BJ (cell line): ENCODE measurements around the gene ARCN1. TPM values are rescaled to one million over a fixed set of nuclear protein-coding genes. Genes with fewer than 3 reads are reported as not detected.

Experiments used
- CTCF ChIA-PET: fragments of 350-600 bp; formaldehyde crosslinking; extraction: SDS; loops from one replicate; lab custom pipeline; 2021; ENCODE audit warnings: antibody characterized with exemption, inconsistent platforms; lab: Yijun Ruan, JAX
- POLR2A ChIA-PET: fragments of 300-600 bp; sonication (Branson Sonifier 250); formaldehyde crosslinking; extraction: SDS; loops from one replicate; lab custom pipeline; 2021; ENCODE audit warnings: antibody characterized with exemption; lab: Charles Lee
- DNase-seq: peaks from one replicate; pipeline ENCODE4 v3.0.0-alpha.2; 2011; ENCODE audit warnings: low read depth
- H3K27me3 ChIP-seq: 2 replicates; pipeline ENCODE4 v1.6.0; 2011; ENCODE audit warnings: low read length; ENCODE audit not compliant: control insufficient read depth, insufficient read depth
- H3K36me3 ChIP-seq: 2 replicates; pipeline ENCODE4 v1.5.1; 2011; ENCODE audit warnings: low read length; ENCODE audit not compliant: control insufficient read depth, insufficient read depth
- H3K4me3 ChIP-seq: 2 replicates; pipeline ENCODE4 v1.5.1; 2011; ENCODE audit warnings: low read depth, mild to moderate bottlenecking, control low read depth, low read length
- polyA plus RNA-seq: library from polyadenylated mRNA; depleted of rRNA; stranded (reverse); fragments of >200 nt; gene quantifications from 2 replicates; pipeline ENCODE4 v1.2.3, GENCODE V29; 2011
- TF ChIP-seq, protein P1 (sequence below): IDR thresholded peaks from 2 replicates; pipeline ENCODE4 v1.5.1; 2011; ENCODE audit warnings: low read depth, mild to moderate bottlenecking, control low read depth, inconsistent platforms, low read length, moderate library complexity; ENCODE audit not compliant: insufficient read depth

Gene ARCN1
- polyA plus RNA-seq, 1 experiment = 206 TPM

DNA sequence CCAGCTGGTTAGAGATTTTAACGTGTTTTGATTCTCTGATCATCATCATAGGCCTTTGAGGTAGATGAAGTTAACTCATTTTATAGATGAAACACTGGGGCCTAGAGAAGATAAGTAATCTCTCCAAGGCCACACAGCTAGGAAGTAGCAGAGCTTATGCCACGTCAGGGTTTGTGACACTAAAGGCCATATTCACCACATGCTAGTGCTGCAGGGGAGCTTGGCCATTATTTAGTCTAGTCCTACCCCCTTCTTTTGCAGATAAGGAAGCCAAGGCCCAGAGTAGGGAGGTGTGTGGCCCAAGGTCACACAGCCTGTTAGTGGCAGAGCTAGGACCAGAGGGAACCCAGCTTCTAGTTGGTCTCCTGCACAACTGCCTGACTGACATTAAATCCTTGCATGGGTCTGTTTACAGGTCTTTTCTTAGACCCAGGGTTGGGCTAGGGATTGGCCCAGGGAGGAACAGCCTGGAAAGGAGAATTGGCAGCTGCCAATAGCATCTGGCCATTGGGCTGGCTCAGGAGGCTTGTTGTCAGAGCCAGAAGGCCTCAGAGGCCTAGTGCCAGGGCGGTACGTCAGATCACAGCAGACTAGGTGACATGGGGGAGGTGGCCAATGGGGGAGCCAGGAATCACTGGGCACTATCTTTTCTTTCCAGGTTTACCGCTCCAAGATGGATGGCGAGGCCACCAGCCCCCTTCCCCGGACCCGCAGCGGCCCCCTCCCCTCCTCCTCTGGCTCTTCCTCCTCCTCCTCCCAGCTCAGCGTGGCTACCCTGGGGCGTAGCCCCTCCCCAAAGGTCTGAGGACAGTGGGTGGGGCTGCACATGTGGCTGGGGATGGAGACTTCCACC lies 71.2 kb downstream of the ARCN1 start:
- Histone ChIP-seq H3K27me3 (no peaks in the 10 kb centered on the region), H3K4me3 (no peak overlapping the region), H3K36me3 (peaks cover 70% of the 10 kb centered on the region)
- ChIA-PET POLR2A (no interaction called here), CTCF (interaction anchor here (1.2 to 1.8 kb wide), 3 partner anchors 17 to 70 kb away, joined by 3 to 8 read pairs (median 4); no protein-coding TSS in a partner anchor)
- no peak for DNase-seq
- TF ChIP-seq, protein P1, sequence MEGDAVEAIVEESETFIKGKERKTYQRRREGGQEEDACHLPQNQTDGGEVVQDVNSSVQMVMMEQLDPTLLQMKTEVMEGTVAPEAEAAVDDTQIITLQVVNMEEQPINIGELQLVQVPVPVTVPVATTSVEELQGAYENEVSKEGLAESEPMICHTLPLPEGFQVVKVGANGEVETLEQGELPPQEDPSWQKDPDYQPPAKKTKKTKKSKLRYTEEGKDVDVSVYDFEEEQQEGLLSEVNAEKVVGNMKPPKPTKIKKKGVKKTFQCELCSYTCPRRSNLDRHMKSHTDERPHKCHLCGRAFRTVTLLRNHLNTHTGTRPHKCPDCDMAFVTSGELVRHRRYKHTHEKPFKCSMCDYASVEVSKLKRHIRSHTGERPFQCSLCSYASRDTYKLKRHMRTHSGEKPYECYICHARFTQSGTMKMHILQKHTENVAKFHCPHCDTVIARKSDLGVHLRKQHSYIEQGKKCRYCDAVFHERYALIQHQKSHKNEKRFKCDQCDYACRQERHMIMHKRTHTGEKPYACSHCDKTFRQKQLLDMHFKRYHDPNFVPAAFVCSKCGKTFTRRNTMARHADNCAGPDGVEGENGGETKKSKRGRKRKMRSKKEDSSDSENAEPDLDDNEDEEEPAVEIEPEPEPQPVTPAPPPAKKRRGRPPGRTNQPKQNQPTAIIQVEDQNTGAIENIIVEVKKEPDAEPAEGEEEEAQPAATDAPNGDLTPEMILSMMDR = no peak

GRCh38 chr11:118643995-118644345 lies 71.8 kb downstream of the ARCN1 start:
- H3K36me3 ChIP-seq = peaks cover 66% of the 10 kb centered on the region
- no peak overlapping the region for H3K4me3 ChIP-seq
- H3K27me3 ChIP-seq = no peaks in the 10 kb centered on the region
- no peak for DNase-seq
- CTCF ChIA-PET = interaction anchor here (1.8 kb wide), 1 partner anchor 16 kb away, joined by 8 read pairs; no protein-coding TSS in a partner anchor
- POLR2A ChIA-PET = no interaction called here
- TF ChIP-seq, protein P1 = no peak

GRCh38 chr11:118644496-118644895 lies 72.3 kb downstream of the ARCN1 start:
- CTCF ChIA-PET = interaction anchor here (1.2 kb wide), 1 partner anchor 12 kb away, joined by 3 read pairs; no protein-coding TSS in a partner anchor
- peaks cover 63% of the 10 kb centered on the region for H3K36me3 ChIP-seq

DNA sequence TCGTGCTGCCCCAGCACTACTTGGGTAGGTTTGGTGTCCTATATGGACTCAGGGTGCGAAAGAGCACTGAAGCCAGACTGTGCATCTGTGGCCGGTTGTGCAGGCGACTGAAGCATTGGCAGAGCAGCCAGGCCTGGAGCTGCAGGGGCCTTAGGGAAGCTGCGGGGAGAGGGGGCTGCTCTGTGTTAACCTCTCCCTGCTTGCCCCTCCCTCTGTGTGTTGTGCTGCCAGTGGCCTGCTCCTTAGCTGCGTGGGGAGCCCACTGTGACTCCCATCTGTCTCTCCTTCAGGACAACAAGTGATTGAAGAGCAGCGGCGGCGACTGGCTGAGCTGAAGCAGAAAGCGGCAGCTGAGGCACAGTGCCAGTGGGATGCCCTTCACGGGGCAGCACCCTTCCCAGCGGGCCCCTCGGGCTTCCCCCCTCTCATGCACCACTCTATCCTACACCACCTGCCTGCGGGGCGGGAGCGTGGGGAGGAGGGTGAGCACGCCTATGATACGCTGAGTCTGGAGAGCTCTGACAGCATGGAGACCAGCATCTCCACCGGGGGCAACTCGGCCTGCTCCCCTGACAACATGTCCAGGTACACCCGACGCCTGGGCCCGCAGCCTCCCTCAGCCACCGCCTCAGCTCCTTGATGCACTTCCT lies 73.0 kb downstream of the ARCN1 start:
- ChIA-PET POLR2A (no interaction called here), CTCF (interaction anchor here (0.7 to 1.2 kb wide), 3 partner anchors 11 to 34 kb away, joined by 3 read pairs; no protein-coding TSS in a partner anchor)
- H3K4me3 ChIP-seq = no peak overlapping the region

More at GRCh38 chr11:118644496-118644895, 72.3 kb downstream of the ARCN1 start:
- TF ChIP-seq, protein P1 = no peak
- Histone ChIP-seq H3K27me3 (no peaks in the 10 kb centered on the region), H3K4me3 (no peak overlapping the region)
- POLR2A ChIA-PET = no interaction called here
- DNase-seq = no peak

More for the DNA sequence above, 73.0 kb downstream of the ARCN1 start:
- DNase-seq = no peak
- H3K27me3 ChIP-seq = no peaks in the 10 kb centered on the region
- peaks cover 64% of the 10 kb centered on the region for H3K36me3 ChIP-seq
- TF ChIP-seq, protein P1 = no peak
